ENCODE results near the gene VIPR1. TPM values are rescaled to one million over a fixed set of nuclear protein-coding genes. Genes with fewer than 3 reads are reported as not detected.
"Not testable (repeated sequence)": the region's sequence is repeated elsewhere in the genome, so short reads cannot be mapped to it uniquely, and the experiment has no call there.

VIPR1 gene
- total RNA-seq, 1 experiment from 2014 or later: not detected

DNA sequence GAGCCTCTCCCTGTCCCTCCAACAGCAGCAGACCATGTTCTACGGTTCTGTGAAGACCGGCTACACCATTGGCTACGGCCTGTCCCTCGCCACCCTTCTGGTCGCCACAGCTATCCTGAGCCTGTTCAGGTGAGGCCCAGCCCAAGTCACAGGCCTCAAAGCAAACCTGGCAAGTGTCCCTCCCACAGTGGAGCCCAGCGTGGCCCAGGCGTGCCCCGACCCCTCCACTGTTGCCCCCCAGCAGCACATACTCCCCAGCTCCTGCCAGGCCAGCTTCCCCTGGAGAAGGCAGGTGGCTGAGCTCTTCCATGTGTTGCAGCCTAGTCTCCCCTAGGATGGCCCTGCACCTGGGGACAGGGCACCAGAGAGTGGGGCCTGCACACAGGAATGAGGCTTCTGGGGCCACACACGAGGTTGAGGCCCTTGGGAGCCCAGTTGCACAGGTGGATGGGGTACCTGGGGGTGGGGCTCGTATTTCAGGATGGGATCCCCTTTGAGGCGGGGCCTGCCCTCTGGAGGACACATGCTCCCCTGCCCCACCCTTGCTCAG is 25.0 kb downstream of the VIPR1 start:
- DNase-seq (ENCODE audit: extremely low read depth, low read depth): no peak

DNA sequence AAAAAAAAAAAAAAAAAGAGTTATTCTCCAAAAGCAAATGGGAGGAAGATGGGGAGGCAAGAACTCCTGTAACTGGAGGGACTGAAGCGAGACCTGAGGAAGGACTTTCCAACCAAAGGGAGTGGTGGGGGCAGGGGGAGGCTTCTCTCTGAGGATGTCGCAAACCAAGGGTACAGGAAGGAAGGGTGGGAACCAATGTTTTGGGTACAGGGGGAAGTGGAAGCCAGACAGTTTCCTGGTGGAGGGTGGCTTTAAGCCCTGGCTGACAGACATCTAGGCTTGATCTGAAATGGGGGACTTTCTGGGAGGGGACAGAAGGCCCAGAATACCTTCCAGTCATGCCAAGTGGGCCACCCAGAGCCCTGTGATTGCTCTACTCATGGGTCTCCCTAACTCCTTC is 27.0 kb downstream of the VIPR1 start:
- no peak for DNase-seq (ENCODE audit: extremely low read depth, low read depth)

- no peak for DNase-seq (ENCODE audit: extremely low read depth, low read depth)
These were observed 27.6 kb downstream of the VIPR1 start for GRCh38 chr3:42530073-42530472.

- DNase-seq (ENCODE audit: extremely low read depth, low read depth): no peak
These were observed 29.0 kb downstream of the VIPR1 start for GRCh38 chr3:42531470-42531869.

DNA sequence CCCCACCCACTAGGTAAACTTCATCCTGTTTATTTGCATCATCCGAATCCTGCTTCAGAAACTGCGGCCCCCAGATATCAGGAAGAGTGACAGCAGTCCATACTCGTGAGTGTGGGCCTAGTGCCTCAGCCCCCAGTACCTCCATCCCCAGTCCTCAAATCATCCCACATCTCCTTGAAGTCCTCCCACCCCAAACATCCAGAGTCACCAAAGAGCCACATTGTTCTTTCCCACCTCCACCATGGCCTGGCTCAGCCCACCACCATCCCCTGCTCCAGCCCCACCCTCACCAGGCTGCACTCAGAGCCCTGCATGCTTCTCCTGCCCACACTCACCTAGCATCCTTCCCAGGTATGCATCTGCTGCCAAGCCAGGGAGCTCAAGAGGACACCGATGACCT is 29.8 kb downstream of the VIPR1 start:
- no peak for DNase-seq (ENCODE audit: extremely low read depth, low read depth)

DNA sequence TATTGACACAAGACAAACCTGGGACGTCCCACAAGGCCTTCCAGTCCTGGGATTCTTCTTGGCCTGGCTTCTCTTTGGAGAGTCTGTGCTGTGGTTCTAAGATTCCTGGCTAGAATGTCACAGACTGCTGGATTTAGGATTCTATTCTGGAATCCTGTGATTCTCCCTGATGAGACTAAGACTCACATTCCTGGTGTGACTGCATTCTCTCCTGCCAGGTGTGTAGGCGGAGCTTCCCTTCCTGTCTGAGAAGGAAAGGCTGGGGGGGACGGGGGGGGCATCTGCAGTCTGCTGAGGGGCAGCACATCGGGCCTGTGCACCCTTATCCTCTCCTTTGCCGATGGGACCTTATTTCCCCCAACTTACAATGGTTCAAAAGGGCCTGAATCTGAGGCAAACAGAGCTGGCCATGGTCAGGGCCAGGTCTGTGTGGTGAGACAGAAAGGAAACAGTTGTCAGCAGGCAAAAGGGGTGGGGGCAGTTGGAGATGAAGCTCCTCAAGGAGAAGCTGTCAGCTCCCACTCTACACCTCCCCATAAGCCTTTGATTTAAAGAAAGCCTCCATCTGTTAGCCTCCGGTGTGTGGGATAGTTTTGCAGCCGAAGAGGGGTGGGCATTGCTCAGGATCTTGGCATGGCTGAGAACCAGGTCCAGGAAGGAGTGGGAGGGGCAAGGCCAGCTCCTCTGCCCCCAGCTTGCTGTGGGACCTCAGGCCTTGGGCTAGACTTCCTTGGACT is 30.9 kb downstream of the VIPR1 start:
- DNase-seq (ENCODE audit: extremely low read depth, low read depth): no peak

DNA sequence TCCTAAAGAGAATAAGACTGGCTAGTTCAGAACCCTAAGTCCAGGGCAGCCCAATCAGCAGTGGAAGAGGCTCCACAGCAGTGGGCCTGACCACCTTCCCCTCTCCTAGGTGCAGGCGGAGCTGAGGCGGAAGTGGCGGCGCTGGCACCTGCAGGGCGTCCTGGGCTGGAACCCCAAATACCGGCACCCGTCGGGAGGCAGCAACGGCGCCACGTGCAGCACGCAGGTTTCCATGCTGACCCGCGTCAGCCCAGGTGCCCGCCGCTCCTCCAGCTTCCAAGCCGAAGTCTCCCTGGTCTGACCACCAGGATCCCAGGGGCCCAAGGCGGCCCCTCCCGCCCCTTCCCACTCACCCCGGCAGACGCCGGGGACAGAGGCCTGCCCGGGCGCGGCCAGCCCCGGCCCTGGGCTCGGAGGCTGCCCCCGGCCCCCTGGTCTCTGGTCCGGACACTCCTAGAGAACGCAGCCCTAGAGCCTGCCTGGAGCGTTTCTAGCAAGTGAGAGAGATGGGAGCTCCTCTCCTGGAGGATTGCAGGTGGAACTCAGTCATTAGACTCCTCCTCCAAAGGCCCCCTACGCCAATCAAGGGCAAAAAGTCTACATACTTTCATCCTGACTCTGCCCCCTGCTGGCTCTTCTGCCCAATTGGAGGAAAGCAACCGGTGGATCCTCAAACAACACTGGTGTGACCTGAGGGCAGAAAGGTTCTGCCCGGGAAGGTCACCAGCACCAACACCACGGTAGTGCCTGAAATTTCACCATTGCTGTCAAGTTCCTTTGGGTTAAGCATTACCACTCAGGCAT is 33.7 kb downstream of the VIPR1 start:
- no peak for DNase-seq (ENCODE audit: extremely low read depth, low read depth)

- no peak for DNase-seq (ENCODE audit: extremely low read depth, low read depth)
These were observed 34.9 kb downstream of the VIPR1 start for GRCh38 chr3:42537350-42537749.

GRCh38 chr3:42539871-42540714 is 37.6 kb downstream of the VIPR1 start:
- DNase-seq (ENCODE audit: extremely low read depth, low read depth): peak; percentile 24

DNA sequence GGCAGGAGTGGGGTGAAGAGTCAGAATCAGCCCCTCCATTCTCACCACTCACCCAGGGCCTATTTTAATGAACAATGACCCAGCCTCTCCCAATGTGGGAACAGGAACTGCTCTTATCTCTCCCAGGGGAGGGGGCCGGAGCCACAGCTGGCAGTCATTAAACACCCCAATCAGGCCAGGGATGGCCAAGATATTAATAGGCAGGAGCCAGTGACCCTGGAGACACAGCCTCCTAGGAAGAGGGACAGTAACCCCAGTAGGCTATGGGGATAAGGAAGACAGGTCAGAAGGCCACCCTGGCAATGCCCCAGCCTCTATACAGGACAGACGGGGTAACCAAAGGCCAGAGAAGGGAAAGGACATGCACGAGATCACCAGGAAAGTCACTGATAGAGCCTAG is 38.6 kb downstream of the VIPR1 start:
- DNase-seq (ENCODE audit: extremely low read depth, low read depth): no peak

GRCh38 chr3:42544492-42545283 is 42.2 kb downstream of the VIPR1 start:
- no peak for DNase-seq (ENCODE audit: extremely low read depth, low read depth)

GRCh38 chr3:42545284-42545900 is 42.9 kb downstream of the VIPR1 start:
- no peak for DNase-seq (ENCODE audit: extremely low read depth, low read depth)

GRCh38 chr3:42546691-42547213 is 44.3 kb downstream of the VIPR1 start:
- DNase-seq (ENCODE audit: extremely low read depth, low read depth): no peak

GRCh38 chr3:42547401-42547945 is 45.0 kb downstream of the VIPR1 start:
- DNase-seq (ENCODE audit: extremely low read depth, low read depth): peak; percentile 40

- DNase-seq (ENCODE audit: extremely low read depth, low read depth): no peak
These were observed 46.7 kb downstream of the VIPR1 start for GRCh38 chr3:42549131-42549530.

DNA sequence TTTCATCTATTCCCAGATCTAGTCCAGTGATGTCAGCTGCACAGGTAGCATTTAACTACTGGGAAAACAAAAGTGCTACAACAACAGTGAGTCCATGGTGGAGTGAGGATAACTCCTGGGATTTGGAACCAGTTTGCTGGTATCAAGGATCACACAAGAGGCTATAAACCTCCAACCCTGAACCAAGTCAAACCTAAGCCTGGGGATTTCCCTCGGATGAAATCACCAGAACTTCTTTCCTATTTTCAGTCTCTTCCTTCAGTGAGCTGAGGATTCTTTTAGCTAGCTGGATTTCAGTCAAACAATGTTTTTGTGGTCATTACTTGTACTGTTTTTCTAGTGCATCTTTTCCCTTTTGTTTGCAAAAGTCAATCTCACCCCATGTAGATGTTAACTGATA is 47.8 kb downstream of the VIPR1 start:
- DNase-seq (ENCODE audit: extremely low read depth, low read depth): no peak

GRCh38 chr3:42552830-42553229 is 50.4 kb downstream of the VIPR1 start:
- no peak for DNase-seq (ENCODE audit: extremely low read depth, low read depth)

GRCh38 chr3:42556089-42556632 is 53.7 kb downstream of the VIPR1 start:
- no peak for DNase-seq (ENCODE audit: extremely low read depth, low read depth)

DNA sequence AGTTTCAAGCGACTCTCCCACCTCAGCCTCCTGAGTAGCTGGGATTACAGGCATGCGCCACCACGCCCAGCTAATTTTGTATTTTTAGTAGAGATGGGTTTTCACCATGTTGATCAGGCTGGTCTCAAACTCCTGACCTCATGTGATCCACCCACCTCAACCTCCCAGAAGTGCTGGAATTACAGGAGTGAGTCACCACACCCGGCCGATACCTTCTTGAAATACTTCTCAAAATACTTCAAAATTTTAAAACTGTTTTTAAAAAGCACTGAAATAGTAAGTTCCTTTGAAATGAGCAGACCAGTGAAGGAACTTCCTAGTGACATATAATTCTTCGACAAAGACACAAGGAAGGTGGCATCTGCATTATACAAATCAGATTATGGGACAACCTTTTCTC is 54.4 kb downstream of the VIPR1 start:
- not testable (repeated sequence) for DNase-seq (ENCODE audit: extremely low read depth, low read depth)
